NCI-H69 (cell line): ENCODE data around the gene ADRA2B.
A peak's percentile ranks its signal among the peaks of the same experiment; 100 is the strongest.
"Not testable (repeated sequence)": the region's sequence is repeated elsewhere in the genome, so short reads cannot be mapped to it uniquely, and the experiment has no call there.

Experiments used
- DNase-seq: peaks from one replicate; lab custom pipeline; 2025; lab: John Stamatoyannopoulos, UW

ADRA2B gene

GRCh38 chr2:96116424-96116878 is at the start of gene ADRA2B:
TSS of gene ADRA2B (minus strand) at chr2:96116571. CDS start at chr2:96116149, 422 bp downstream.
- DNase-seq, result peak; percentile 84

- no peak for DNase-seq
Measured at GRCh38 chr2:96164459-96165184, 48.3 kb upstream of the ADRA2B start.

- DNase-seq, result no peak
Measured at GRCh38 chr2:96163768-96164429, 47.5 kb upstream of the ADRA2B start.

- no peak for DNase-seq
Measured at GRCh38 chr2:96163415-96163767, 47.0 kb upstream of the ADRA2B start.

GRCh38 chr2:96161898-96162297 is 45.5 kb upstream of the ADRA2B start:
- DNase-seq, result no peak

- not testable (repeated sequence) for DNase-seq
Measured at GRCh38 chr2:96160366-96160765, 44.0 kb upstream of the ADRA2B start.

- no peak for DNase-seq
Measured at GRCh38 chr2:96159084-96159830, 42.9 kb upstream of the ADRA2B start.

- DNase-seq, result no peak
Measured at GRCh38 chr2:96158554-96158940, 42.2 kb upstream of the ADRA2B start.

GRCh38 chr2:96157649-96158553 is 41.5 kb upstream of the ADRA2B start:
- no peak for DNase-seq

GRCh38 chr2:96156926-96157648 is 40.7 kb upstream of the ADRA2B start:
- no peak for DNase-seq

GRCh38 chr2:96156011-96156820 is 39.8 kb upstream of the ADRA2B start:
- no peak for DNase-seq

- no peak for DNase-seq
Measured at GRCh38 chr2:96154506-96155380, 38.4 kb upstream of the ADRA2B start.

- no peak for DNase-seq
Measured at GRCh38 chr2:96153991-96154431, 37.6 kb upstream of the ADRA2B start.

GRCh38 chr2:96153291-96153713 is 36.9 kb upstream of the ADRA2B start:
- DNase-seq, result no peak

GRCh38 chr2:96152304-96153161 is 36.2 kb upstream of the ADRA2B start:
- DNase-seq, result peak; percentile 33

GRCh38 chr2:96151595-96152303 is 35.4 kb upstream of the ADRA2B start:
- DNase-seq, result no peak

GRCh38 chr2:96150791-96151594 is 34.6 kb upstream of the ADRA2B start:
- DNase-seq, result no peak
